ENCODE measurements around the gene PGM5.

DNA sequence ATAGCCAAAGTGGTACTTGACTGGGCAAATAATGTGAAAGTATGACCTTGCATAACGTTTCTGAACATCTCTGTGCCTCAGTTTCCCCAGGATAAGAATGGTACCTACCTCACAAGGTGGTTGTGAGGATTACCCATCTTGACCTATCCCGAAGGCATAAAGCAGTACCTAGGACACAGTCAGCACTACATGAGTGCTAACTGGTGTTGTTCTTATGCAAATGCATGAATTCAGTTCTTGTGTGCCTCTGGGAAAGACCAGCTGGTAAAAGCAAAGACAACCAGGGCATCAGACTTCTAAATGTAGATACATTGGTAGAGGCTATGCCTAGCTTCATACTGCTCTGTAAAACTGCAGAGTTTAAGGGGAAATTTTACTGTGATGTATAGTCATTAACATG is 206.1 kb downstream of the PGM5 start:
- no peak for TF ChIP-seq EZH2 (IDR thresholded peaks at IDR 0.05; ENCODE audit: borderline replicate concordance, low read depth, low read length, poor library complexity, severe bottlenecking)
- TF ChIP-seq, protein P1, sequence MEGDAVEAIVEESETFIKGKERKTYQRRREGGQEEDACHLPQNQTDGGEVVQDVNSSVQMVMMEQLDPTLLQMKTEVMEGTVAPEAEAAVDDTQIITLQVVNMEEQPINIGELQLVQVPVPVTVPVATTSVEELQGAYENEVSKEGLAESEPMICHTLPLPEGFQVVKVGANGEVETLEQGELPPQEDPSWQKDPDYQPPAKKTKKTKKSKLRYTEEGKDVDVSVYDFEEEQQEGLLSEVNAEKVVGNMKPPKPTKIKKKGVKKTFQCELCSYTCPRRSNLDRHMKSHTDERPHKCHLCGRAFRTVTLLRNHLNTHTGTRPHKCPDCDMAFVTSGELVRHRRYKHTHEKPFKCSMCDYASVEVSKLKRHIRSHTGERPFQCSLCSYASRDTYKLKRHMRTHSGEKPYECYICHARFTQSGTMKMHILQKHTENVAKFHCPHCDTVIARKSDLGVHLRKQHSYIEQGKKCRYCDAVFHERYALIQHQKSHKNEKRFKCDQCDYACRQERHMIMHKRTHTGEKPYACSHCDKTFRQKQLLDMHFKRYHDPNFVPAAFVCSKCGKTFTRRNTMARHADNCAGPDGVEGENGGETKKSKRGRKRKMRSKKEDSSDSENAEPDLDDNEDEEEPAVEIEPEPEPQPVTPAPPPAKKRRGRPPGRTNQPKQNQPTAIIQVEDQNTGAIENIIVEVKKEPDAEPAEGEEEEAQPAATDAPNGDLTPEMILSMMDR (conservative IDR thresholded peaks at IDR 0.05; ENCODE audit: low read depth, low read length) = no peak

Measured in A673 (cell line).